DMS153 (cell line): ENCODE results near the gene ZBTB22.
"Not testable (repeated sequence)": the region's sequence is repeated elsewhere in the genome, so short reads cannot be mapped to it uniquely, and the experiment has no call there.

Experiments used
- DNase-seq: peaks from one replicate; lab custom pipeline; 2025; lab: John Stamatoyannopoulos, UW

The ZBTB22 gene

GRCh38 chr6:33279971-33280511, 37.5 kb downstream of the ZBTB22 start:
- DNase-seq = peak; percentile 65

GRCh38 chr6:33279257-33279695, 38.3 kb downstream of the ZBTB22 start:
- no peak for DNase-seq

GRCh38 chr6:33278810-33279209, 38.7 kb downstream of the ZBTB22 start:
- DNase-seq = no peak

- DNase-seq = no peak
Observed at GRCh38 chr6:33278392-33278741, 39.2 kb downstream of the ZBTB22 start.

GRCh38 chr6:33277663-33278391, 39.7 kb downstream of the ZBTB22 start:
- no peak for DNase-seq

GRCh38 chr6:33276864-33277662, 40.5 kb downstream of the ZBTB22 start, which contains the start of gene B3GALT4:
Gene B3GALT4, plus strand, starts transcription at chr6:33277123. Its CDS starts 297 bp downstream, at chr6:33277420.
- DNase-seq = peak; percentile 71

GRCh38 chr6:33276581-33276863, 41.0 kb downstream of the ZBTB22 start:
- no peak for DNase-seq

GRCh38 chr6:33275795-33276580, 41.6 kb downstream of the ZBTB22 start:
- not testable (repeated sequence) for DNase-seq

- DNase-seq = no peak
Observed at GRCh38 chr6:33273924-33274902, 43.3 kb downstream of the ZBTB22 start.

- no peak for DNase-seq
Observed at GRCh38 chr6:33273129-33273923, 44.2 kb downstream of the ZBTB22 start.

- no peak for DNase-seq
Observed at GRCh38 chr6:33272275-33273128, 45.0 kb downstream of the ZBTB22 start.

- DNase-seq = peak; percentile 97
Observed at GRCh38 chr6:33271468-33272274, 45.9 kb downstream of the ZBTB22 start, which contains the start of the genes RPS18 and VPS52. Gene RPS18, plus strand, starts transcription at chr6:33272075. Its CDS starts 45 bp downstream, at chr6:33272120. Gene VPS52, minus strand, starts transcription at chr6:33271876. Its CDS starts 201 bp downstream, at chr6:33271675.

GRCh38 chr6:33271117-33271467, 46.5 kb downstream of the ZBTB22 start:
- DNase-seq = no peak
